ENCODE data around the gene HSCB.
"Not testable (repeated sequence)": the region's sequence is repeated elsewhere in the genome, so short reads cannot be mapped to it uniquely, and the experiment has no call there.

HSCB gene

GRCh38 chr22:28791124-28791523, 49.3 kb downstream of the HSCB start:
- no peak for DNase-seq (ENCODE audit: low read depth)

GRCh38 chr22:28791841-28792490, 50.1 kb downstream of the HSCB start:
- DNase-seq (ENCODE audit: low read depth), result no peak

GRCh38 chr22:28792491-28793383, 50.9 kb downstream of the HSCB start:
- no peak for DNase-seq (ENCODE audit: low read depth)

GRCh38 chr22:28793976-28794584, 52.2 kb downstream of the HSCB start:
- DNase-seq (ENCODE audit: low read depth), result no peak

- DNase-seq (ENCODE audit: low read depth), result no peak
These were observed 53.3 kb downstream of the HSCB start for GRCh38 chr22:28795071-28795693.

GRCh38 chr22:28795932-28796856, 54.4 kb downstream of the HSCB start:
- DNase-seq (ENCODE audit: low read depth), result no peak

- DNase-seq (ENCODE audit: low read depth), result peak; percentile 84
These were observed 57.2 kb downstream of the HSCB start for GRCh38 chr22:28798810-28799605.

- DNase-seq (ENCODE audit: low read depth), result peak; percentile 34
These were observed 57.9 kb downstream of the HSCB start for GRCh38 chr22:28799606-28800307.

GRCh38 chr22:28800308-28801041, 58.6 kb downstream of the HSCB start, which contains the start of gene XBP1:
Gene XBP1, minus strand, starts transcription at chr22:28800569.
- DNase-seq (ENCODE audit: low read depth), result peak; percentile 90

GRCh38 chr22:28801845-28802594, 60.2 kb downstream of the HSCB start:
- no peak for DNase-seq (ENCODE audit: low read depth)

- no peak for DNase-seq (ENCODE audit: low read depth)
These were observed 60.8 kb downstream of the HSCB start for GRCh38 chr22:28802595-28803123.

- not testable (repeated sequence) for DNase-seq (ENCODE audit: low read depth)
These were observed 63.6 kb downstream of the HSCB start for GRCh38 chr22:28805426-28805825.
